HG02610 (cell line): ENCODE measurements around the gene C2CD4C.
"Not testable (repeated sequence)": the region's sequence is repeated elsewhere in the genome, so short reads cannot be mapped to it uniquely, and the experiment has no call there.

Source experiments
- ATAC-seq: cut with Tn5 transposase; IDR thresholded peaks from one replicate; pipeline ENCODE4 v1.9.1; 2021; ENCODE audit warnings: mild to moderate bottlenecking, moderate library complexity; ENCODE audit not compliant: unreplicated experiment

The C2CD4C gene

GRCh38 chr19:401866-402511 is 7.0 kb downstream of the C2CD4C start:
- no peak for ATAC-seq

- no peak for ATAC-seq
These were observed 7.7 kb downstream of the C2CD4C start for GRCh38 chr19:400976-401865.

- no peak for ATAC-seq
These were observed 9.6 kb downstream of the C2CD4C start for GRCh38 chr19:399370-399769.

GRCh38 chr19:398719-399118 is 10.2 kb downstream of the C2CD4C start:
- ATAC-seq = no peak

- ATAC-seq = no peak
These were observed 10.8 kb downstream of the C2CD4C start for GRCh38 chr19:397941-398706.

GRCh38 chr19:397321-397720 is 11.6 kb downstream of the C2CD4C start:
- no peak for ATAC-seq

GRCh38 chr19:395467-395866 is 13.5 kb downstream of the C2CD4C start:
- ATAC-seq = no peak

- not testable (repeated sequence) for ATAC-seq
These were observed 14.1 kb downstream of the C2CD4C start for GRCh38 chr19:394857-395256.

GRCh38 chr19:393560-393959 is 15.4 kb downstream of the C2CD4C start:
- ATAC-seq = not testable (repeated sequence)

GRCh38 chr19:392375-392970 is 16.5 kb downstream of the C2CD4C start:
- ATAC-seq = no peak

- no peak for ATAC-seq
These were observed 17.1 kb downstream of the C2CD4C start for GRCh38 chr19:391726-392374.

- no peak for ATAC-seq
These were observed 17.8 kb downstream of the C2CD4C start for GRCh38 chr19:391207-391557.

- no peak for ATAC-seq
These were observed 18.4 kb downstream of the C2CD4C start for GRCh38 chr19:390386-391206.

- no peak for ATAC-seq
These were observed 19.0 kb downstream of the C2CD4C start for GRCh38 chr19:389935-390289.

GRCh38 chr19:389255-389934 is 19.6 kb downstream of the C2CD4C start:
- no peak for ATAC-seq

GRCh38 chr19:388691-389090 is 20.3 kb downstream of the C2CD4C start:
- no peak for ATAC-seq

GRCh38 chr19:387777-388176 is 21.2 kb downstream of the C2CD4C start:
- no peak for ATAC-seq

GRCh38 chr19:386632-387301 is 22.2 kb downstream of the C2CD4C start:
- ATAC-seq = not testable (repeated sequence)

GRCh38 chr19:386189-386588 is 22.8 kb downstream of the C2CD4C start:
- not testable (repeated sequence) for ATAC-seq
